Sigmoid colon (tissue), 7 donors: ENCODE data around the gene TRAM2. TPM values are rescaled to one million over a fixed set of nuclear protein-coding genes. Genes with fewer than 3 reads are reported as not detected.

Source experiments
- DNase-seq: peaks from one replicate; pipeline ENCODE4 v3.0.0-alpha.2; 2019
- H3K27ac ChIP-seq, 4 donors: fragments of 200-600 bp; sonication (generic); one replicate each; pipeline ENCODE4 v1.5.1; 2016 to 2019; ENCODE audit warnings: mild to moderate bottlenecking in 1 of 4
- H3K27me3 ChIP-seq, 3 donors: fragments of 200-600 bp; sonication (generic); one replicate each; pipeline ENCODE4 v1.5.1; 2019; ENCODE audit warnings: mild to moderate bottlenecking in 1 of 3
- H3K36me3 ChIP-seq, 4 donors: fragments of 200-600 bp; sonication (generic); one replicate each; pipeline ENCODE4 v1.5.1; 2016 to 2019
- H3K4me1 ChIP-seq, 4 donors: fragments of 200-600 bp; sonication (generic); one replicate each; pipeline ENCODE4 v1.5.1; 2017 to 2019
- H3K4me3 ChIP-seq, 4 donors: fragments of 200-600 bp; sonication (generic); one replicate each; pipeline ENCODE4 v1.5.1; 2017 to 2019; ENCODE audit warnings: mild to moderate bottlenecking in 2 of 4, moderate library complexity in 1 of 4
- H3K9me3 ChIP-seq, 4 donors: fragments of 200-600 bp in 3 of 4; sonication (generic) in 3 of 4; one replicate each; pipeline versions ENCODE4 v1.5.1 to v1.6.1; 2013 to 2019
- EP300 ChIP-seq, 4 donors: sonication (generic); formaldehyde crosslinking; IDR thresholded peaks; one replicate each; pipeline ENCODE4 v1.6.1; 2017; ENCODE audit warnings: antibody characterized with exemption in 4 of 4
- POLR2A ChIP-seq, 2 donors: fragments of 450-650 bp; IDR thresholded peaks; one replicate each; pipeline ENCODE4 v1.6.1; 2016; ENCODE audit warnings: antibody characterized with exemption in 2 of 2, mild to moderate bottlenecking in 2 of 2, moderate library complexity in 2 of 2
- POLR2AphosphoS5 ChIP-seq, 4 donors: sonication (generic); formaldehyde crosslinking; IDR thresholded peaks; one replicate each; pipeline ENCODE4 v1.6.1; 2017; ENCODE audit warnings: antibody characterized with exemption in 4 of 4
- WGBS, 2 donors: extraction: QIAGEN DNeasy Blood & Tissue Kit; methylation state at CpG; one replicate each; pipeline ENCODE4 v1.1.7; 2013; 5-methylcytosine and 5-hydroxymethylcytosine counted together
- intact Hi-C: fragments of 100-400 bp; cut with DNase I; formaldehyde crosslinking; loops from one replicate; pipeline ENCODE4 v1.15.1; 2023
- polyA plus RNA-seq, 3 donors: library from polyadenylated mRNA; stranded (reverse); fragments of 200-250 nt; gene quantifications; one replicate each; pipeline ENCODE4 v1.2.3, GENCODE V29; 2013
- total RNA-seq, 4 donors: library from RNA; depleted of rRNA; stranded (reverse); fragments of >200 nt; gene quantifications; one replicate each; pipeline ENCODE4 v1.1.0, GENCODE V29; 2016
- TF ChIP-seq, protein P1 (sequence below), 4 experiments: fragments of 450-650 bp in 3 of 4; fragments of 200-600 bp in 1 of 4; IDR thresholded peaks; one replicate each; pipeline ENCODE4 v1.5.1; 2016 to 2019; ENCODE audit warnings: antibody characterized with exemption in 4 of 4, mild to moderate bottlenecking in 3 of 4, moderate library complexity in 2 of 4
- donor health status: healthy with polysubstance abuse.
- donor health status: Bipolar disorder and iron deficiency.
- donor health status: healthy.

Gene TRAM2
- total and polyA plus RNA-seq, 7 donors = 1.8 to 15.0 (median 10.7) TPM

DNA sequence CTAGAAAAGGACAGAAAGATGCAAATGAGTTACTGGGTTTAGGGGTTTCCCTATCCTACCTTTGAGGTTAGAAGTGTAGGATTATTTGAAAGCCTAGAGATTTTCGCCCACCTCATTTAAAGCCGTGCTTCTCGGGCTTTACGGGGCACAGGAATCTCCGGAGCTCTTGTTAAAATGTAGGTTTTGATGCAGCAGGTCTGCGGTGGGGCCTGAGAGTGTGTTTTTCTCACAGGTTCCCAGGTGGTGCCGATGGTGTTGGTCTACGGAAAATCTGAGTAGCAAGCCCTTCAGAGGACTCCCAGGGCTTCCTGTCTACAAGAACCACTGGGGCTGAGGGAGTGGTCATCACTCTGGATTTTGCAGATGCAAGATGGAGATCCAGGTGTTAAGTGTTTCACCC lies 47.5 kb downstream of the TRAM2 start:
- H3K27me3 ChIP-seq = no peaks in the 10 kb centered on the region
- no peak overlapping the region for H3K4me3 ChIP-seq
- peaks cover 0 to 10% (median under 1%) of the 10 kb centered on the region in 4 donors for H3K36me3 ChIP-seq
- no peak for TF ChIP-seq POLR2A (IDR thresholded peaks at IDR 0.05)
- TF ChIP-seq EP300 (IDR thresholded peaks at IDR 0.05) = no peak
- TF ChIP-seq POLR2AphosphoS5 (IDR thresholded peaks at IDR 0.05) = no peak
- TF ChIP-seq, protein P1, sequence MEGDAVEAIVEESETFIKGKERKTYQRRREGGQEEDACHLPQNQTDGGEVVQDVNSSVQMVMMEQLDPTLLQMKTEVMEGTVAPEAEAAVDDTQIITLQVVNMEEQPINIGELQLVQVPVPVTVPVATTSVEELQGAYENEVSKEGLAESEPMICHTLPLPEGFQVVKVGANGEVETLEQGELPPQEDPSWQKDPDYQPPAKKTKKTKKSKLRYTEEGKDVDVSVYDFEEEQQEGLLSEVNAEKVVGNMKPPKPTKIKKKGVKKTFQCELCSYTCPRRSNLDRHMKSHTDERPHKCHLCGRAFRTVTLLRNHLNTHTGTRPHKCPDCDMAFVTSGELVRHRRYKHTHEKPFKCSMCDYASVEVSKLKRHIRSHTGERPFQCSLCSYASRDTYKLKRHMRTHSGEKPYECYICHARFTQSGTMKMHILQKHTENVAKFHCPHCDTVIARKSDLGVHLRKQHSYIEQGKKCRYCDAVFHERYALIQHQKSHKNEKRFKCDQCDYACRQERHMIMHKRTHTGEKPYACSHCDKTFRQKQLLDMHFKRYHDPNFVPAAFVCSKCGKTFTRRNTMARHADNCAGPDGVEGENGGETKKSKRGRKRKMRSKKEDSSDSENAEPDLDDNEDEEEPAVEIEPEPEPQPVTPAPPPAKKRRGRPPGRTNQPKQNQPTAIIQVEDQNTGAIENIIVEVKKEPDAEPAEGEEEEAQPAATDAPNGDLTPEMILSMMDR (IDR thresholded peaks at IDR 0.05) = no peak
- H3K27ac ChIP-seq = no peak overlapping the region
- no peaks in the 10 kb centered on the region for H3K9me3 ChIP-seq
- H3K4me1 ChIP-seq = peaks cover 0 to 5% (median 0%) of the 10 kb centered on the region in 4 donors
- WGBS, 2 donors = 86 to 90% methylated on average over 8 of the region's 8 CpGs
- no peak for DNase-seq
- intact Hi-C loops = no loop called here

DNA sequence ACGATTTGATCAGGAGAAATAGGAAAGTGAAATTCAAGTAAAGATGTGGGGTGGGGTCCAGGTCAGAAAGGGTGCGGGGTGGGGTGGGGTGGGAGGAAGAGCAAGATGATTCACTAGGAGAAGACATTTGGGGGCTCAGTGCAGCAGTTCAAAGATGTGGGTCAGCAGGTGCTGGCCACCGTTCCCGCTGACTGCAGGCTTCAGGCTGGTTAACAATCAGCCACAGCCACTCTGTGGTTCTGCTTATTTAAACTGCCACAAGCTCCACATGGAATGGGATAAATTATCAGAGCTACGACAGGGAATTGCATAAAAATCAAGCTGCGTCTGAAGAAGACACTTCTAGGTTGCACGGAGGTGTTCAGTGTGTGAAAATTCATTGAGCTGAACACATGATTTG lies 49.4 kb downstream of the TRAM2 start:
- Histone ChIP-seq H3K4me1 (peaks cover 0 to 12% (median 5%) of the 10 kb centered on the region in 4 donors), H3K36me3 (peaks cover 0 to 8% (median 0%) of the 10 kb centered on the region in 4 donors), H3K27ac (no peak overlapping the region), H3K9me3 (no peaks in the 10 kb centered on the region), H3K27me3 (no peaks in the 10 kb centered on the region), H3K4me3 (no peak overlapping the region)
- no peak for TF ChIP-seq POLR2AphosphoS5 (IDR thresholded peaks at IDR 0.05)
- TF ChIP-seq, protein P1 (IDR thresholded peaks at IDR 0.05) = no peak
- TF ChIP-seq POLR2A (IDR thresholded peaks at IDR 0.05) = no peak
- no peak for TF ChIP-seq EP300 (IDR thresholded peaks at IDR 0.05)
- intact Hi-C loops = no loop called here
- DNase-seq = no peak
- WGBS, 2 donors = 94 to 96% methylated on average over 7 of the region's 7 CpGs

DNA sequence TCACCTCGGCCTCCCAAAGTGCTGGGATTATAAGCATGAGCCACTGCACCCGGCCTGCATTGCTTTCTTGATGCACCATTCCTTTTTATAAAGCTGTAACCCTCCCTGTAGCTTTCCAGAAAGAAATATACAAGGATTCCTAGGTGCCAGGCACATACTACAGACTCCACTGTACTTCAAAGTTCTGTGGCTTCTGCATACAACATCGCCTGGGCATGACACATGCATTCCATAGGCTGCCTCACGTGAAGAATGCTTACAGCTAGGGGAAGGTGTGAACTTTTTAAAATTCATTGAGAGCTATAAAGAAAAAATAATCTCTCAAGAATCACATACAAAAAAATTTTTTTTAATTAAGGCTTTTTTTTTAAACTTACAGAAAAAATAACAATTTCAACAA lies 50.2 kb downstream of the TRAM2 start:
- H3K9me3 ChIP-seq = no peaks in the 10 kb centered on the region
- no peaks in the 10 kb centered on the region for H3K27me3 ChIP-seq
- TF ChIP-seq POLR2A (IDR thresholded peaks at IDR 0.05) (no peak), EP300 (IDR thresholded peaks at IDR 0.05) (no peak), POLR2AphosphoS5 (IDR thresholded peaks at IDR 0.05) (no peak)
- TF ChIP-seq, protein P1 (IDR thresholded peaks at IDR 0.05) = no peak
- peaks cover 0 to 8% (median 0%) of the 10 kb centered on the region in 4 donors for H3K36me3 ChIP-seq
- H3K4me3 ChIP-seq = no peak overlapping the region
- intact Hi-C loops = no loop called here
- peaks cover 0 to 20% (median 13%) of the 10 kb centered on the region in 4 donors for H3K4me1 ChIP-seq
- H3K27ac ChIP-seq = no peak overlapping the region
- no peak for DNase-seq
- 84 to 92% methylated on average over 4 of the region's 4 CpGs for WGBS, 2 donors

DNA sequence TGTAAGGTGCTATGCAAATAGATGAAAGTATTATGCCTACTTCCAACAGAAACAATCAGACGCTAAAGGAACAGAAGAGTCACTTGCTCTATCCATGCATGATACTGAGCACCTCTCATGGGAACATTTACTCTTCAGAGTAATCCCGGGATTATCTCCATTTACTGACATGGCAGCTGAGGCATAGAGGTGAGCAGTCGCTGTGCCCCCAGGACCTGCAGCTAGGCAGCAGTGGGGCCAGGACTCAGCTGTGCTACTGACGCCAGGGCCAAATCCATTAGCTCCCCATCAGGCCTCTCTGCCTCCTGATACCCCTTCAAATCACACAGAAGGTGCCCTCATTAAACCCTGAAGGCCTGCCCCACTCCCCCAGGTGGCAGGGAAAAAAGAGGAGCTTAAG lies 51.9 kb downstream of the TRAM2 start:
- Histone ChIP-seq H3K9me3 (no peaks in the 10 kb centered on the region), H3K27me3 (no peaks in the 10 kb centered on the region), H3K4me3 (no peak overlapping the region), H3K27ac (no peak overlapping the region), H3K36me3 (peaks cover 0 to 3% (median 0%) of the 10 kb centered on the region in 4 donors), H3K4me1 (peaks cover 0 to 26% (median 20%) of the 10 kb centered on the region in 4 donors)
- 95 to 97% methylated on average over 4 of the region's 4 CpGs for WGBS, 2 donors
- TF ChIP-seq, protein P1 (IDR thresholded peaks at IDR 0.05) = no peak
- TF ChIP-seq EP300 (IDR thresholded peaks at IDR 0.05) (no peak), POLR2AphosphoS5 (IDR thresholded peaks at IDR 0.05) (no peak), POLR2A (IDR thresholded peaks at IDR 0.05) (no peak)
- no peak for DNase-seq
- intact Hi-C loops = no loop called here
